ENCODE data around the gene MRPL49. TPM values are rescaled to one million over a fixed set of nuclear protein-coding genes. Genes with fewer than 3 reads are reported as not detected.

MRPL49 gene
- total RNA-seq, 1 donor from 2014 or later = 33.5 TPM

Small RNA genes within 50 kb of the gene (microRNA-seq; reads per million reads assigned to microRNA genes)
- not detected for gene MIR6751

Other genes starting within 250 kb of the MRPL49 start
- 47.4 TPM for gene EHD1, start 243.7 kb upstream of the MRPL49 start, total RNA-seq
- 11.5 TPM for gene ATG2A, start 205.1 kb upstream of the MRPL49 start, total RNA-seq
- 20.6 TPM for gene PPP2R5B, start 197.6 kb upstream of the MRPL49 start, total RNA-seq
- gene GPHA2, start 186.4 kb upstream of the MRPL49 start, total RNA-seq = not detected
- gene MAJIN, start 150.2 kb upstream of the MRPL49 start, total RNA-seq = not detected
- gene BATF2, start 125.3 kb upstream of the MRPL49 start, total RNA-seq = 2.0 TPM
- gene ARL2, start 108.2 kb upstream of the MRPL49 start, total RNA-seq = 126 TPM
- gene SNX15, start 94.9 kb upstream of the MRPL49 start, total RNA-seq = 18.0 TPM
- 7.8 TPM for gene SAC3D1, start 81.1 kb upstream of the MRPL49 start, total RNA-seq
- gene NAALADL1, start 63.8 kb upstream of the MRPL49 start, total RNA-seq = 3.1 TPM
- 1.4 TPM for gene CDCA5, start 38.3 kb upstream of the MRPL49 start, total RNA-seq
- 19.9 TPM for gene ZFPL1, start 38.1 kb upstream of the MRPL49 start, total RNA-seq
- 88.1 TPM for gene VPS51, start 26.1 kb upstream of the MRPL49 start, total RNA-seq
- gene TM7SF2, start 10.4 kb upstream of the MRPL49 start, total RNA-seq = 72.4 TPM
- 5.7 TPM for gene ZNHIT2, start 4.6 kb upstream of the MRPL49 start, total RNA-seq
- gene FAU, start 187 bp upstream of the MRPL49 start, total RNA-seq = 666 TPM
- 29.9 TPM for gene SYVN1, start 12.2 kb downstream of the MRPL49 start, total RNA-seq
- not detected for gene SPDYC, start 47.9 kb downstream of the MRPL49 start, total RNA-seq
- 66.9 TPM for gene CAPN1, start 59.6 kb downstream of the MRPL49 start, total RNA-seq
- gene POLA2, start 139.6 kb downstream of the MRPL49 start, total RNA-seq = 4.9 TPM
- gene CDC42EP2, start 192.5 kb downstream of the MRPL49 start, total RNA-seq = 14.0 TPM
- 49.3 TPM for gene DPF2, start 211.5 kb downstream of the MRPL49 start, total RNA-seq
- 1.0 TPM for gene TIGD3, start 232.4 kb downstream of the MRPL49 start, total RNA-seq